Hippocampal formation (tissue), 2 donors: ENCODE data around the gene CAPN14.

Source experiments
- DNase-seq, 2 donors: peaks; one replicate each; lab custom pipeline; 2025; lab: John Stamatoyannopoulos, UW

Gene CAPN14

GRCh38 chr2:31243053-31243452, 25.7 kb upstream of the CAPN14 start:
- no peak for DNase-seq

DNA sequence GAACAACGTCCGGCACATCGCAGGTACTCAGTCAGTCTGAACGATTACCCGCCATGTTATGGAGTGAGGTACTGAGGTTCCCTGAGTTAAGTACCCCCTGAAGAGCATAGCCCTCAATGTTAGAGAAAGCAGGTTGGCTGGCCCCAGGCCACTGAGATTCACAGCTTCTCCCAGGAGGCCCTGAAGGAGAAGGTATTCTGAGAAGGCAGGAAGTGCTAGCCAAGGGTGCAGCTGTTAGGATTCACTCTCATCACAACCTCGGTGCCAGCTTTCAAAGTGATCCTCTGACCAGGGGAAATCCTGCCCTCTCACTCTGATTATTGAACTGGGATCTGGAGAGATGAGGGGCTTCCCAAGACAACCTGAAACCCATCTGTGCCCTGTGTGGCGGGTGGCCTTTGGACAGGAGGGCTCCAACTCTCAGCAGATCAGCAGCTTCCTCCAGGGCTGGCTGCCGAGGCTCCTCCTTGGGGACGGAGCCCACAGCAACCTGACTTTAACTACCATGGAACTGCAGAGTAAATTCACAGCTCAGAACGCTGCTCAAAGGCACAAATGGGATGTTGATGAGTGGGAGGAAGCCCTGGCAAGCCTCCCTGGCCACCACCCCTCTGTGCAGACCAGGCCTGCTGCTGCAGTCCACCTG, 24.4 kb upstream of the CAPN14 start:
- peak in 1 of 2 donors; percentile 18 for DNase-seq

DNA sequence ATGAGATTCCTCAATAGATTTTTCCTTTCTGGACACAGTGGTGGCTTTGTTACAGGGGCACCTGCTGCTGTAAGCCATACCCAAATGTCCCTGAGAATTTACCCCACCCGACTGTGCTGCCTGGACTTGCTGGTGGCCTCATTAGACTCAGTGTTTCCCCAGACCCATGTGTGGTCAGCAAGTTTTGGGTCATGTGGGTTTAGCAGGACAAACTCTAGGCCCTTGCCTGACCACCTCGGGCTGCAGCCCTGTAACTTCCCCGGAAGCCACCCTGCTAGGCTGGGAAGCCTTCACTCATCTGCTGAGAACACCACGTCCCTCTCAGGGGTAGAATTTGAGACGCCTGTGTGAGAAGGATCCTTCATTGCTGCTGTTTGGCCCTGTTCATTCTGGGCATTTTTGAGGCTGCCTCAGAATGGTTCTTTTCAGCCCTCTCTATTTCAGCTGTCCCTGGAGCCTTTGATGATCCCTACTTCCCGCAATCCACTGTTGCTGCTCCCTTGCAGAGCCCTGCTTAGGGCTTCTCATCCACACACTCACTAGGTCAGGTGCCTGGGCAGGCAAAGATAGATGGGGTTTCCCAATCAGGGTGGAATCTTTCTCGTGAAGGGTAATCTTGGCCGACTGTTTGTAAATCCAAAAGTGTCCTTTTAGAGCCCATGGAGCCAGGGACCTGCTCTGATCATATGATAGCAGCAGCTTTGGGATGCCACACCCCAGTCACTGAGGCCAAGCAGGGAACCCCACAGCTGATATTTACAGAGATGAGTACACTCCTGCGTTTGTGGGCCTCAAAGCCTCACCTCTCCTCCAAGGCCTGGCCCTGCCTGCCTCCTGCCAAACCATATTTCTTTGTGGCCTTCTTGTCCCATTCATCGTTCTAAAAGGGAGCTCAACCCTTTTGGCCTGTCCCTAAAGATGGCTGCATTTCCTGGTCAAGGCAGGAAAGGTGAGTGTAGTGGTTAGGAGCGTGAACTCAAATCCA, 23.4 kb upstream of the CAPN14 start:
- no peak for DNase-seq

DNA sequence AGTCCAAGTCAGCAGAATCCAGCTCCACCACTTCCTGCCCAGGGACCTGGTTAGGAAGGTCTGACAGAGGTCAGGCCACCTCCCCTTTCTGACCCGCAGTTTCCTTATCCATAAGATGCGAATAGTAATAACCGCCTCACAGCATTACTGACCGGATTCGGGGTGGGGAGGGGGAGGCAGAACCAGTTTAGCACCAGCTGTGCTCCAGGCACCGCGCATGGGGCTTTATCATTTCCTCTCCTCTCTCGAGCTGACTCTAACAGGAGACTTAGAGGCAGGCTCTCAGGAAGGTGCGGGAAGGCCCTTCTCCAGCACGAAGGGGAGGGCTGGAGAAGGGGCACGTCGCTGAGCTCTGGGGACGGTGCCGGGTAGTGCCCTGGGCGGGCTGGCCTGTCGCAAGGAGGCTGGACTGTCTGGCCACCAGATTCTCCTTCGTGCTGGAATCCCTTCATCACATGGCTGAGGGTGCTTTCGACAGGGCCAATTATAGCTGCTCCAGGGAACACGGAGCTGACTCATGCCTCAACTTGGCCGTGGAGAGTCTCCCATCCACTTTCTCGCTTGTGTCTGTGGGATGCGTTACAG, 22.4 kb upstream of the CAPN14 start:
- peak in 1 of 2 donors; percentile 32 for DNase-seq

DNA sequence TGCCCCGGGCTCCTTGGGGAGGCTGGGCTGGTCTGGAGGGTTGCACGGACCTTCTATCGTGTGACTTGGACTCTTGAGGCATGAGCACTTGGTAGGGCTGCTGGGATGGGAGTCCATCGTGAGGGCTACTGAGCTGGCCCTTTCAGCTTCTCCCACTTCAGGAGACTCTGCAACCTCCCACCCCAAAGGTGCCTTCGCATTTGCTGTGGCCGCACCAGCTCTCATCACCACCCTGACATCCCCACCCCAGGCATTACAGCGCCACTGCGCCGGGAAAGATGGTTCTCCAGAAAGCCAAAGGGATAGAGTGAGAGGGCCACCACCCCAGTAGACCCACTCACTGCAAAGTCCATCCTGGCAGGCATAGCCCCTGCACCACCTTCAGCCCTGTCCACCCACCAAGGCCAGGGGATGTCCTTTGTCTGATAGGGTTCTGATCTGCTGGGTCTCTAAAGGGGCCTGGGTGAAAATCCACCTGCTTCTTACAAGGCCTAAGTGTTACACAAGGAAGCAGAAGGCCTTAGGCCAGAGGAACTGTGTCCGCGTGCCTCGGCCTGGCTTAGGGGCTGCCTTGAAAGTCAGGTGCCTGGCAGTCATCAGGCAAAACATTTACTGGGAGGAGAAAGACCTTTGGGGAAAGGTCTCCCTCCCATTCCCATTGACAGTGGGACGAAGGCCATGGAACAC, 21.7 kb upstream of the CAPN14 start:
- no peak for DNase-seq

- peak; percentile 41 to 73 for DNase-seq
Observed at GRCh38 chr2:31238126-31238905, 21.0 kb upstream of the CAPN14 start.

- no peak for DNase-seq
Observed at GRCh38 chr2:31237348-31238017, 20.2 kb upstream of the CAPN14 start.

GRCh38 chr2:31236433-31237205, 19.3 kb upstream of the CAPN14 start:
- no peak for DNase-seq

DNA sequence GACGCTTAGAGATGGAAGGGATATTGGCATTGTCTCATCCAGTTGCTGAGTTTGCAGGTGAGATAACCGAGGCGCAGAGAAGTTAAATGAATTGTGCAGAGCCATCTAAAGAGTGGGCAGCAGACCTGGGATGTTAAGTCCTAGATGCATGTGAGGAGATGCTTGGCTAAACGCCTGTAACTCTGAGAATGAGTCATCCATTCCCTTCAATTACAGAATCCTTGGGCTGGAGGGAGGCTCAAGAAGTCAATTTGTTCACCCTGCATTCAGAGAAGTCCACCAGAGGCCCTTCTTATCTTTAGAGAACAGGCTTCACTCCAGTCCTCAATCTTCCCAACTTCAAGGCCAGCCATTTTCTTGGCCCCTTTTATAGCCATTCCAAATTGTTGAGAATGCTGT, 18.2 kb upstream of the CAPN14 start:
- no peak for DNase-seq

- no peak for DNase-seq
Observed at GRCh38 chr2:31234683-31235503, 17.6 kb upstream of the CAPN14 start.

- DNase-seq = peak; percentile 90 to 93
Observed at GRCh38 chr2:31233741-31234682, 16.7 kb upstream of the CAPN14 start, which contains the start of gene EHD3. TSS of gene EHD3 (plus strand) at chr2:31234152. CDS start at chr2:31234622, 470 bp downstream.

DNA sequence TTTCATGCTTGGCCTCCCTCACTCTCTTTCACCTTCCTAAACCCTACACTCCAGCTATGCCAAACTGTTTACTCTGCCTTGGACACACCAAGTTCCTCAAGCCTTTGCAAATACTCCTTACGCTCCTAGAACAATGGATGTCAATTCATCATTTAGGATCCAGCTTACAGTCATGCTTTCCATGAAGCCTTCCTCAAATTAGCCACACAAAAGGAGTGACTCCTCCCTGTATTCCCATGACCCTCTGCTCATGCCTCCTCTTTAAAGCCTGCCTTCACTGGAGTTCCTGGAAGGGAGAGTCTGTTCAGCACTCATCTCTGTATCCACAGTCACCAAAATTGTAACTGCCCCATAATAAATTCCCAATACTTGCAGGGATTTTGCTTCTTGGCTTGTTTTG, 15.9 kb upstream of the CAPN14 start:
- DNase-seq = no peak

- DNase-seq = no peak
Observed at GRCh38 chr2:31232586-31232985, 15.3 kb upstream of the CAPN14 start.

DNA sequence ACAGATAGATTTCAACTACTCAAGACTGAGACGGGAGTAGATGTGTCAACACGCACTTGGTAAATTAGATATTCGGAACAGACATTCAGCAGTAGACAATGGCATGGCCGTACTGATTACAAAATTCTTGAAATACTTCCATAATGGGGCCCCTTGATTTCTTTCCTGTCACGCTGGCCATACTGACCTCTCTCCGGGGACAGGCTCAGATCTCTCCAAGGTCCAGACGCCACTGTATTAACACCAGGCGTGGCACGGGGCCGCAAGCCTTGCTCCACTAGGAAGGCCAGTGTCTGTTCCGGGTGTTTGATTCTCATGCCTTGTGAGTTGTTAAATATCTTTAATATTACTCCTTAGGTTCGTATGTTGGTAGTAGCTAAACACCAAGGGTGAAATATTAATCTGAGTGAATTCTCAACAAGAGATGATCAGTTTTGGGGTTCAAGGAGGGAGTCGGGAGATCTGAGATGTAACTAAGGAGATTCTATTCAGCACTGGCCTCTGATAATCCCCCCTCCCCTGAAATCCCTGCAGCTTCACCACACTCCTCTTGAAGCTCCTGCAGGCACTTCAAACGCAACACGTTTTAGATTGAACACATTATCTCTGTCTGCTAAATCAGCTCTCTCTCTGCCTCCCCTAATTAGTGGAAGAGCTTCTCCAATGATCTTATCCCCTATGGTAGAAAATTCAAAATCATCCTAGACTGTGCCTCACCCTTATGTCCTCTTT, 14.4 kb upstream of the CAPN14 start:
- no peak for DNase-seq

- DNase-seq = no peak
Observed at GRCh38 chr2:31230751-31231150, 13.4 kb upstream of the CAPN14 start.

GRCh38 chr2:31228717-31229116, 11.4 kb upstream of the CAPN14 start:
- no peak for DNase-seq

DNA sequence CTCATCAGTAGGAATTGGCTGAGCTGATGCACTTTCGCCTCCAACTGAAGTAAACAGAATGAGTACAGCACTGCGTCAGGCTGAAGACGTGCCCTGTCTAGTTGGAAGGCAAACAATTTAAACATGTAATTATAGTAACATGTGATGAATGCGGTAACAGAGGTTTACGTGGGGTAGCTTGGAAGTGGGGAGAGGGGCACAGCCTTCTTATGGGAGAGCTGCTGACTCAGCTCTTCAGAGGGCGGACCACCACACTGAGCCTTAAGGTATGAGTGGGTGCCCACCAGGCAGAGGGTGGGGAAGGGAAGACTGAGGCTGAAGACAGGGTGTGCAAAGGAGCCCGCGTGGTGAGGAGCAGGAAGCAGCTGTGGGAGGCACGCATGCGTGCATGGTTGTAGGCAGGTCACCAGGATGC, 10.4 kb upstream of the CAPN14 start:
- no peak for DNase-seq
